B cell (primary cell): ENCODE results near the gene ZNF689. TPM values are rescaled to one million over a fixed set of nuclear protein-coding genes. Genes with fewer than 3 reads are reported as not detected.

Experiments used
- ATAC-seq: fragments of 200-7000 bp; cut with Tn5 transposase; one replicate; pipeline ENCODE4 v1.10.0; 2021; ENCODE audit warnings: low read depth, mild to moderate bottlenecking, moderate number of reproducible peaks, moderate library complexity
- CTCF ChIA-PET: fragments of 350-600 bp; sonication (Branson Sonifier 250); formaldehyde crosslinking; loops from one replicate; lab custom pipeline; 2021; ENCODE audit warnings: antibody characterized with exemption, inconsistent platforms; lab: Charles Lee
- POLR2A ChIA-PET: fragments of 350-600 bp; sonication (Branson Sonifier 250); formaldehyde crosslinking; loops from one replicate; lab custom pipeline; 2021; ENCODE audit warnings: antibody characterized with exemption; lab: Charles Lee
- DNase-seq: peaks from one replicate; pipeline ENCODE4 v3.0.0; 2013
- H2AFZ ChIP-seq: 2 replicates; pipeline ENCODE4 v1.6.1; 2012; ENCODE audit warnings: mild to moderate bottlenecking, low read depth, low read length; ENCODE audit not compliant: insufficient read depth, poor library complexity, severe bottlenecking
- H3K27ac ChIP-seq, 2 donors: 1 replicate in 1 of 2; 2 replicates in 1 of 2; pipeline ENCODE4 v1.5.1; 2012 to 2013; ENCODE audit warnings: low read length in 2 of 2, mild to moderate bottlenecking in 2 of 2, moderate library complexity in 1 of 2
- H3K27me3 ChIP-seq, 4 experiments: fragments of 200-600 bp in 1 of 4; sonication (generic) in 1 of 4; replicated peaks in 1 of 4; 1 replicate in 2 of 4; 2 replicates in 2 of 4; pipeline versions ENCODE4 v1.6.1 to v1.7.0; 2013 to 2016; ENCODE audit warnings: low read length in 3 of 4, mild to moderate bottlenecking in 2 of 4, mixed read lengths in 1 of 4, moderate library complexity in 1 of 4; ENCODE audit not compliant: insufficient read depth in 4 of 4, control insufficient read depth in 3 of 4; ENCODE audit errors: control extremely low read depth in 1 of 4
- H3K36me3 ChIP-seq, 2 experiments: replicated peaks in 1 of 2; 1 replicate in 1 of 2; 2 replicates in 1 of 2; pipeline versions ENCODE4 v1.6.1 to v1.7.1; 2013; ENCODE audit warnings: low read length in 1 of 2; ENCODE audit not compliant: insufficient read depth in 2 of 2, control insufficient read depth in 1 of 2; ENCODE audit errors: control extremely low read depth in 1 of 2, extremely low read depth in 1 of 2
- H3K4me1 ChIP-seq, 2 donors: fragments of 200-600 bp in 1 of 2; sonication (generic) in 1 of 2; 1 replicate in 1 of 2; 2 replicates in 1 of 2; pipeline versions ENCODE4 v1.5.1 to v1.6.1; 2013 to 2017; ENCODE audit warnings: low read length in 2 of 2; ENCODE audit not compliant: control insufficient read depth in 2 of 2, insufficient read depth in 2 of 2
- H3K4me2 ChIP-seq: replicated peaks from 2 replicates; pipeline ENCODE3; 2012; ENCODE audit warnings: mild to moderate bottlenecking, low read depth, low read length; ENCODE audit not compliant: poor library complexity, severe bottlenecking
- H3K4me3 ChIP-seq, 5 experiments: fragments of 200-600 bp in 1 of 5; sonication (generic) in 1 of 5; 1 replicate in 3 of 5; 2 replicates in 2 of 5; pipeline versions ENCODE4 v1.5.1 to v1.7.0; 2011 to 2016; ENCODE audit warnings: low read length in 4 of 5, mild to moderate bottlenecking in 4 of 5, low read depth in 2 of 5, control low read depth in 1 of 5, moderate library complexity in 1 of 5; ENCODE audit not compliant: insufficient read depth in 1 of 5; ENCODE audit errors: control extremely low read depth in 1 of 5, extremely low read depth in 1 of 5
- H3K79me2 ChIP-seq: fragments of 200-600 bp; sonication (generic); one replicate; pipeline ENCODE4 v1.6.0; 2016; ENCODE audit warnings: low read length; ENCODE audit not compliant: control insufficient read depth, insufficient read depth
- H3K9ac ChIP-seq: fragments of 200-600 bp; sonication (generic); 2 replicates; pipeline ENCODE4 v1.6.1; 2017; ENCODE audit warnings: mild to moderate bottlenecking, low read length, moderate library complexity
- H3K9me3 ChIP-seq, 3 donors: one replicate each; pipeline versions ENCODE4 v1.6.1 to v1.7.1; 2013; ENCODE audit warnings: low read length in 2 of 3; ENCODE audit not compliant: control insufficient read depth in 2 of 3, insufficient read depth in 1 of 3; ENCODE audit errors: control extremely low read depth in 1 of 3
- H4K20me1 ChIP-seq: 2 replicates; pipeline ENCODE4 v1.6.0; 2012; ENCODE audit warnings: mild to moderate bottlenecking, low read length; ENCODE audit not compliant: insufficient read depth, control insufficient read depth, poor library complexity, severe bottlenecking
- H3K27ac Mint-ChIP-seq: one replicate; pipeline ENCODE4 v1.8.0; 2021; ENCODE audit warnings: mixed read lengths
- H3K27me3 Mint-ChIP-seq: one replicate; pipeline ENCODE4 v1.8.0; 2021; ENCODE audit warnings: mixed read lengths
- H3K4me1 Mint-ChIP-seq: one replicate; pipeline ENCODE4 v1.8.0; 2021; ENCODE audit warnings: mixed read lengths
- H3K4me3 Mint-ChIP-seq: one replicate; pipeline ENCODE4 v1.8.0; 2021; ENCODE audit warnings: mixed read lengths
- H3K9me3 Mint-ChIP-seq: one replicate; pipeline ENCODE4 v1.8.0; 2022; ENCODE audit warnings: mixed read lengths; ENCODE audit not compliant: insufficient read depth
- CTCF ChIP-seq: fragments of 200-600 bp; IDR thresholded peaks from one replicate; pipeline ENCODE4 v1.8.0; 2022; ENCODE audit warnings: antibody characterized with exemption, mild to moderate bottlenecking
- EZH2 ChIP-seq: IDR thresholded peaks from 2 replicates; pipeline ENCODE4 v1.6.1; 2012; ENCODE audit warnings: borderline replicate concordance, low read depth, mild to moderate bottlenecking, moderate library complexity, low read length; ENCODE audit not compliant: insufficient read depth, poor library complexity, severe bottlenecking
- WGBS: methylation state at CpG from one replicate; pipeline ENCODE4 v1.1.5; 2013; ENCODE audit warnings: missing lambda C conversion rate; ENCODE audit not compliant: insufficient coverage; 5-methylcytosine and 5-hydroxymethylcytosine counted together
- intact Hi-C: fragments of 100-400 bp; cut with micrococcal nuclease; formaldehyde crosslinking; loops from one replicate; pipeline ENCODE4 v1.10.0; 2022
- polyA plus RNA-seq: library from polyadenylated mRNA; depleted of rRNA; stranded (reverse); fragments of >200 nt; gene quantifications from 2 replicates; pipeline ENCODE4 v1.2.3, GENCODE V29; 2012
- total RNA-seq, 2 donors: library from RNA; stranded (reverse); fragments of 120-200 nt in 1 of 2; gene quantifications; 1 replicate in 1 of 2; 2 replicates in 1 of 2; pipeline versions ENCODE4 v1.2.3 to v1.2.4, GENCODE V29; 2013 to 2022

The ZNF689 gene
- total and polyA plus RNA-seq, 2 donors (not counting 1 experiment from before 2014, with no cell fraction given), result 8.1 to 12.4 TPM

DNA sequence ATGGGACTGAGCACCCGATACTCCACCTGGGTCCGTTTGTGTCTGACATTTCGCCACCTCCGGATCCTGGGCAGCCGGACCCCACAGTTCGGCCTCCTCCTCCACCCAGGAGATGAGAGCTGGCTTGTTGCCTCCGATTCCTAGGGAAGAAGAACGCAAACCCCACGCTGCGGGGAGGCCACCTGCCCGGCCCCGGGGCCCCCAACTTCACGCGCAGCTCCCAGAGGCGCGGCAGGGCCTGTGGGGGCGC is 52.6 kb downstream of the ZNF689 start:
- TF ChIP-seq CTCF (peak; percentile 30), EZH2 (no peak)
- Histone ChIP-seq H3K9me3 (peaks cover 0 to 6% (median 0%) of the 10 kb centered on the region in 3 donors), H3K9ac (peak overlapping the region; percentile 95), H3K79me2 (peaks cover 45% of the 10 kb centered on the region), H3K4me3 (peak overlapping the region in 4 of 5 experiments; percentile 80 to 91 (median 88)), H3K36me3 (peaks cover 0 to 17% of the 10 kb centered on the region in 2 experiments), H2AFZ (peak overlapping the region; percentile 95), H3K27ac (peak overlapping the region; percentile 95 to 97), H4K20me1 (no peaks in the 10 kb centered on the region), H3K27me3 (no peaks in the 10 kb centered on the region), H3K4me2 (peak overlapping the region; percentile 85), H3K4me1 (peaks cover 14 to 38% of the 10 kb centered on the region in 2 donors)
- DNase-seq (no peak), ATAC-seq (no peak)
- peaks cover 45% of the 10 kb centered on the region for H3K4me1 Mint-ChIP-seq
- peak overlapping the region; percentile 86 for H3K4me3 Mint-ChIP-seq
- ChIA-PET CTCF (interaction anchor here (0.8 to 3.5 kb wide), 19 partner anchors 11 to 151 kb away, joined by 3 to 53 read pairs (median 5); partner anchors contain the start of genes DCTPP1, ZNF688, ZNF747 and ZNF771), POLR2A (interaction anchor here (0.7 to 6.1 kb wide), 11 partner anchors 10 to 906 kb away, joined by 3 to 81 read pairs (median 6); partner anchors contain the start of genes DCTPP1, FBRS, PRR14 and ZNF688)
- 0% methylated on average over 17 of the region's 17 CpGs for WGBS
- peak overlapping the region; percentile 91 for H3K27ac Mint-ChIP-seq
- no peaks in the 10 kb centered on the region for H3K27me3 Mint-ChIP-seq
- H3K9me3 Mint-ChIP-seq, result no peaks in the 10 kb centered on the region
- intact Hi-C loops, result loop anchor here (5.0 kb wide), 1 partner anchor 900 kb away; the partner anchor contains the start of gene ARMC5

DNA sequence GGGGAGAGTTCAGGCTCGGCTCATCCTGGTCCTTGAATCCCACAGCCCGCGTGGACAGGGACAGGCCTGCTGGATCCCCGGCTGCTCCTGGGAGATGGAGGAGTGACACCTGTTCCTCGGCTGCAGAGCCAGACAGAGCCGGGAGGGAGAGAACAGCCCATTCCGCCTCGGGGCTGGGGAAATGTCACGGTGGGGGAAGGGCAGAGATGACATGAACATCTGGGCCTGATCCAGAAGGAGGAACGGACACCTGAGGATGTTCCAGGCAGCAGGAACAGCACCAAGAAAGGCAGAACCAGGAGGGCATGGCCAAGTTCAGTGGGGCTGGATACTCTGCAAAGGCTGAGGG is 54.1 kb downstream of the ZNF689 start:
- Histone ChIP-seq H3K27ac (no peak overlapping the region), H2AFZ (no peak overlapping the region), H3K4me3 (no peak overlapping the region), H3K79me2 (peaks cover 52% of the 10 kb centered on the region), H3K4me2 (no peak overlapping the region), H3K27me3 (no peaks in the 10 kb centered on the region), H3K9ac (no peak overlapping the region), H4K20me1 (no peaks in the 10 kb centered on the region), H3K36me3 (peaks cover 0 to 17% of the 10 kb centered on the region in 2 experiments), H3K9me3 (peaks cover 0 to 6% (median 0%) of the 10 kb centered on the region in 3 donors), H3K4me1 (peaks cover 12 to 28% of the 10 kb centered on the region in 2 donors)
- DNase-seq (no peak), ATAC-seq (no peak)
- ChIA-PET POLR2A (interaction anchor here (1.1 kb wide), 1 partner anchor 95 kb away, joined by 3 read pairs; the partner anchor contains the start of gene PRR14), CTCF (interaction anchor here (3.5 kb wide), 1 partner anchor 73 kb away, joined by 22 read pairs; no protein-coding TSS in a partner anchor)
- intact Hi-C loops, result loop anchor here (5.0 kb wide), 1 partner anchor 901 kb away; the partner anchor contains the start of gene ARMC5
- Mint-ChIP-seq H3K4me1 (peaks cover 41% of the 10 kb centered on the region), H3K4me3 (peak overlapping the region; percentile 67), H3K27ac (no peak overlapping the region), H3K9me3 (no peaks in the 10 kb centered on the region), H3K27me3 (no peaks in the 10 kb centered on the region)
- TF ChIP-seq EZH2 (no peak), CTCF (no peak)
- WGBS, result 97% methylated on average over 10 of the region's 10 CpGs
